Effector CD4-positive, alpha-beta T cell (primary cell): ENCODE results near the gene RPE.

Experiments
- DNase-seq: peaks from one replicate; pipeline ENCODE4 v3.0.0-alpha.2; 2020

RPE gene

GRCh38 chr2:210003359-210003758 lies 921 bp downstream of the RPE start:
- DNase-seq = no peak

DNA sequence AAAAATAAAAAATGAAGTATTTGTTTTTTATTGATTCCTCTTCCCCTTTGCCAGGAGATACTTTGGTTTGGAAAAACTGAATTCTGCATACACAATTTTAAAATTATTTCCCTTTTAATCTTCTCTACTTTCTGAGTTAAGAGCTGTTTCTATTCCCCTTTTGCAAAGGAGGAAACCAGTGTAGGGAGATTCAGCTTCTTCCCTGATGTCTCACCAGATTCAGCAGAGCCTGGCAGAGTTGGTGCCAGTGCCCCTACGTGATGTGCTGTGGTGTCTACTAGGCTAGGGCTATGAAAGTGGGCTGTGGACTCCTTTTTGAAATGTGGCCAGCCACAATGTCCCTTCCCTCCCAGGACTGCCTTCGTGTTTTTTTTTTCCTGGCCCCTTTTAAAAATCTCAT lies 2.4 kb downstream of the RPE start:
- DNase-seq = no peak

DNA sequence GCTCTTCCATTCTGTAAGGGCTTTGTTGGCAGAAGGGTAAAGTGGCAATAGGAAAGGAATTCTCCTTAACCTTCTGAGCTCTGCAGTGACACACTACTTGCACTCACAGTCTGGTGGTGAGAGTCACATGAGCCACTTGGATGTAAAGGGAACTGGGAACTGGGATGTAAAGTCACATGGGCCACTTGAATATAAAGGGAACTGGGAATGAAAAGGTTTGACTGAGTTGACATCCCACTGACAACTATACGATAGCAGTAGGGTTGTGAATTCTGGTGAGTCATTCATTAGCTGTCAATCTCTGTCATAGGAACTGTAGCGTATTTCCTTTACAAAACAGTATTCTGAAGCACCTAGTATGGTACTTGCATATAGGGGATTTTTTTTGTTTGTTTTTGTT lies 5.5 kb downstream of the RPE start:
- no peak for DNase-seq

DNA sequence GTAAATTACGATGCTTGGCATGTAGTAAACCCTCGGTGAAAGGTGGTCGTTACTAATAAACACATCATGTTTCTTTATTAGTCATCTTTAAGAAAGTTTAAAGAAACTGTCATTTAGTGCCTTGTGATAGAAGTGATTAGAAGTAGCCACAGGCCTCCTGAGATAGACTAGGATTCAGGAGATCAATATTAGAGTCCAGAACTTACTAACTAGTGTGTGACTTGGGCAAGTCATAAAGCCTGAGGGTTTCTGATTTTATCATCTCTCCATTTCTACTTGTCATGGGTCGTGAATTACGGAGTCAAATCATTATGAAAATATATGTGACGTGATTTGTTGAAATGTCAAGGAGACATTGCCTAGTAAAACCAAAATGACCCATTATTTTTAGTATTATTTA lies 6.7 kb downstream of the RPE start:
- no peak for DNase-seq

DNA sequence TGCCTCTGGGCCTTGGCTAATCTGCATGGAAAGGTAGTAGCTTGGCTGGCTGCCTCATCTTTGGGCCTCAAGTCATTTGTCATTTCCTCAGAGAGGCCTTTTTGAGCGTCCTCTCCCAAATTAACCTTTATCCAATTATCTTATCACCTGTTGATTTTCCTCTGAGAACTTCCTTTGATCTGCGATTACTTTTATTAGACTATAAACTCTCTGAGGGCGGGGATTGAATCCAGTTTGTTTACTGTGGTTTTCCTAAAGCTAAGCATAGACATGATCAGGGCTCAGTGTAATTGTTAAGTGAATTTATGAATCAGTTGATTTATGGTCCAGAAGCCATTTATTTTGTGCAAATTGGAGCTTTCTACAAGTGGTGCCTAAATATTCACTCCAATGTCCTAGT lies 7.5 kb downstream of the RPE start:
- DNase-seq = no peak

DNA sequence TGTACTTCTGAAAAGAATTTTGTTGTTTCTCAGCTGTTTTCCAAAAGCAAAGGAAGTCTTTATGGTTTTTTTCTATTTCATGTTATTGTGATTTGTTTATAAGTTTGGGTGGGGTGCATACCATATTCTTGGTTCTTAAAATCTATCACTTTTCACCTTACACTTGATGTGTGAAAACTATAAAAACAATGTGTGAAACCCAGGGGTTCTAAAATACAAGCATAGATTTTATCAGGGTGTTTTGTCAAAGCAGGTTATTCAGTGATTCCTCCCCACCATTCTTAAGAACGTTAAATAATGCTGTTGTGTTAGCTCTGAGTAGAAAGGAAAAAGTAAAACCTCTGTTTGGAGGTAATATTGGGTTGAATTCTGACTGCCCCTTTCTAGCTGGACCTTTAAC lies 17.7 kb downstream of the RPE start:
- no peak for DNase-seq

DNA sequence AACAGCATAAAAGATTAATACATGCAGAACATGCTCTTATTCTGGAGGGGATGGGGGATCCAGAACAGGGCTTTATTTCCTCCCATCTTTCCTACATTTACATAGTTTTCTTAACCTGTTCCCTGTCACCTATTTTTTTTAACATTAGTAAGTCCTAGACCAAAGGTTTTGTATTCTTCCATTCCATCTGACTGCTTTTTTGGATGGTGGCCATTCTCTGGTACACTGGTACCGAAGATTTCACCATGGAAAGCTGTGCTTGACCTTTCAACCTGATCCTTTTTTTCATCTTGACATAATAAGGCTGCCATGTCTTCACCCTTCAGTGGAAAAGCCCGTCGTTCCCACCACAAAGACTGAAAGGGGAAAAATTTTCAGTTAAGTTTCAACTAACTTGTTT lies 20.4 kb downstream of the RPE start:
- no peak for DNase-seq

- DNase-seq = no peak
Observed at GRCh38 chr2:210027608-210028007, 25.2 kb downstream of the RPE start.

DNA sequence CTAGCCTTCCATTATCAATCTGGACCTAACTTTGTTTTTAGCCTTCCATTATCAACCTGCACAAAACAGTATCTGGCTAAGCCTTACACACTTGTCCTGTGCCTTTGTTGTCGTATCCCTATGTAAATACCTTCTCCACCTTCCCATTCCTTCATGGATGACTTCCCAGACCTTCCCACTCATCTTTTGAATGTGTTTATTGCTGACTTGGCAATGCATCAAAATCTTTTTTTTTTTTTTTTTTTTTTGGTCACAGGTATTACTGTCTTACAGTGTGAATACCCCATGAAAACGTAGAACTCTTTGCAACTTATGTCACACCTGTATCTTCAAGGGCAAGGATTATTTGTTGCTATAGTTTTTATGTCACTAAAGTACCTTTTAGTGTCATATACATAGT lies 25.7 kb downstream of the RPE start:
- no peak for DNase-seq

DNA sequence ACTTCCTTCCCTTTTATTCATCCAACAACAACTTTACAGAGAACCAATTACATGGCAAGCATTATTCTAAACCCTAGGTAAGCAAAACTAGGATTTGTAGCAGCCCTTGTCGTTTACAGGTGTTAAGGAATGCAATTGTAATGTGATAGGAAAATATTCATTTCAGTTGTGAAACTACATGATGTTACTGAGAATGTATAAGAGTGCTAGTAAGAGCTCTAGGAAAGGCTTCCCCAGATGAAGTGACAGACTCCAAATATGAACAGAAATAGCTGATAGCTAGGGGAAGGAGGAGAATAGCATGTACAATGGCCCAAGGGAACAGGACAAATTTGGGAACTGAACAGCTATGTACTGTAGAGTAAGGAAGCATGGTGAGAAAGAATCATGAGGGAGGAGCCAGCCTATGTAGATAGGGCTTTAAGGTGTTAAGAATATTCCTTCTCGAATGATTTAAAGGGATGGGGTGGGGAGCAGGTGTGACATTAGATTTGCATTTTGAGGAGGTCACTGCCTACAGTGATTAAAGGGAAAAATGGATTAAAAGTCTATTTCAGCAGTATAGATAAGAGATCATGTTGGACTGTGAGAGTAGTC lies 31.7 kb downstream of the RPE start:
- DNase-seq = no peak

DNA sequence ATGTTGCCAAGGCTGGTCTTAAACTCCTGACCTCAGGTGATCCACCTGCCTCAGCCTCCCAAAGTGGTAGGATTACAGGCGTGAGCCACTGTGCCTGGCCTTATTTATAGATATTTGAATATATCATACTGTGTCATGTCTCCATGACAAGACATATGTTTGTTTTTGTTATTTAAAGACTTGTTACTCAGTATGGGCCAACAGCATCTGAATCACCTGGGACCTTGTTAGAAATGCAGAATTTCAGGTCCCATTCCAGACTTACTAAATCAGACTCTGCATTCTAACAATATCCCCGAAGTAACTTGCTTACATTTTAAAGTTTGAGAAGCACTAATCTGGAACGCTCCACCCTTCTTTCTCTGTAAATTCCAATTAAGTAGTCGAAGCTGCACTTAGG lies 33.2 kb downstream of the RPE start:
- DNase-seq = no peak

- no peak for DNase-seq
Observed at GRCh38 chr2:210038078-210038477, 35.6 kb downstream of the RPE start.

- no peak for DNase-seq
Observed at GRCh38 chr2:210046851-210047500, 44.5 kb downstream of the RPE start.

DNA sequence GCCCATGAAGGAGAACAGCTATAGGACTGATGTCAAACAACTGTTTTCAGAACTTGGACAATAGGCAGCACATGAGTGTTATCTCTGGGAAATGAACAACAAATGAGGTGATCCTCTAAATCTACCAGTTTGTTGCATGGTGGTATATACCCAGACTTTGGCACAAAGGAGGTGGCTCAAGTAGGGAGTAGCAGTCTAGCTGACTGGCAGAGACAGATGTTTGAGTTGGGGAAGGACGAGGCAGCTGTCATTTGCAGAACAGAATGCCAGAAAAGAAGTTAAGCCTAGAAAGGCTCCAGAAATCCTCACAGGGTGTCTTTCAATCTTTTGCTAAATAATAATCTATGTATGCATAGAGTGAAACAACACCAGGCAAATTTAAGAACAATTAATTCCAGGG lies 47.4 kb downstream of the RPE start:
- no peak for DNase-seq

DNA sequence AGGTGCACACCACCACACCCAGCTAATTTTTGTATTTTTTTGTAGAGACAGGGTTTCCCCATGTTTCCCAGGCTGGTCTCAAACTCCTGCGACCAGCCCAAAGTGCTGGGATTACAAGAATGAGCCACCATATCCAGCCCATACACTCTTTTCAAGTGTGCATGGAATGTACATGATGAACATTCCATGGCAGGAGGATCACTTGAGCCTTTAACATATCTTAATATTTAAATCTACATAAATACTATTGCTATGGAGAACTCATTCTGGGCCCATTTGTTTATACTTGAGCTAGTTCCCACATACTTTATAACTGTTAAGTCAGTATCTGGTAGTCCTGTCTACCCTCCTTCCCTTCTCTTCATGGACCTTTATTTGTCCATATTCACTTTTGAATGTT lies 48.4 kb downstream of the RPE start:
- no peak for DNase-seq

DNA sequence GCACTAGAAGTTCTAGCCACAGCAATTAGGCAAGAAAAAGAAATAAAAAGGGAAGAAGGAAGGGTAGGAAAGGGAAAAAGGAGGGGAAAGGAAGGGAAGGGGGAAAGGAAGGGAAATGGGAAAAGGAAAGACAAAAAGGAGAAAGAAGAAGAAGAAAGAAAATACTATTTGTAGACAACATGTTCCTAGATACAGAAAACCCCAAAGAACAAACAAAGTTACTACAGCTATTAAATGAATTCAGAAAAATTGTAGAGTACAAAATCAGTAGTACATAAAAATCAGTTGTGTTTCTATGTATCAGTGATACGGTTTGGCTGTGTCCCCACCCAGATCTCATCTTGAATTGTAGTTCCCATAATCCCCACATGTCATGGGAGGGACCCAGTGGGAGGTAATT lies 52.3 kb downstream of the RPE start:
- DNase-seq = no peak

- DNase-seq = no peak
Observed at GRCh38 chr2:210055825-210056224, 53.4 kb downstream of the RPE start.

DNA sequence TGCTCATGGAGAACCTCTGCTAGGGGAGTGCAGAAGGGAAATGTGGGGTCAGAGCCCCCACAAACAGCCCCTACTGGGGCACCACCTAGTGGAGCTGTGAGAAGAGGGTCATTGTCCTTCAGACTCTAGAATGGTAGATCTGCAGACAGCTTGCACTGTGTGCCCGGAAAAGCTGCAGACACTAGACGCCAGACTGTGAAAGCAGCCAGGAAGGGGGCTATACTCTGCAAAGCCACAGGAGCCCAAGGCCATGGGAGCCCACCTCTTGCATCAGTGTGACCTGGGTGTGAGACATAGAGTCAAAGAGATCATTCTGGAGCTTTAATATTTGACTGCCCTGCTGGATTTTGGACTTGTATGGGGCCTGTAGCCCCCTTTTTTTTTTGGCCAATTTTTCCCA lies 60.9 kb downstream of the RPE start:
- no peak for DNase-seq
